GM19324 (cell line): ENCODE measurements around the gene TRIM71.
"Not testable (repeated sequence)": the region's sequence is repeated elsewhere in the genome, so short reads cannot be mapped to it uniquely, and the experiment has no call there.

Experiments
- ATAC-seq: cut with Tn5 transposase; IDR thresholded peaks from one replicate; pipeline ENCODE4 v1.9.1; 2021; ENCODE audit warnings: mild to moderate bottlenecking, moderate library complexity; ENCODE audit not compliant: unreplicated experiment, low FRiP score

Gene TRIM71

GRCh38 chr3:32818970-32819511 is 1.2 kb downstream of the TRIM71 start:
- no peak for ATAC-seq

- no peak for ATAC-seq
Observed at GRCh38 chr3:32819551-32820348, 2.0 kb downstream of the TRIM71 start.

GRCh38 chr3:32820430-32820829 is 2.6 kb downstream of the TRIM71 start:
- ATAC-seq, result no peak

GRCh38 chr3:32820971-32821685 is 3.3 kb downstream of the TRIM71 start:
- ATAC-seq, result no peak

- no peak for ATAC-seq
Observed at GRCh38 chr3:32821686-32822296, 4.0 kb downstream of the TRIM71 start.

GRCh38 chr3:32822609-32823498 is 5.1 kb downstream of the TRIM71 start:
- ATAC-seq, result no peak

GRCh38 chr3:32823641-32824184 is 5.9 kb downstream of the TRIM71 start:
- not testable (repeated sequence) for ATAC-seq

- ATAC-seq, result no peak
Observed at GRCh38 chr3:32825601-32826375, 8.0 kb downstream of the TRIM71 start.

GRCh38 chr3:32831062-32831461 is 13.3 kb downstream of the TRIM71 start:
- ATAC-seq, result no peak

- ATAC-seq, result no peak
Observed at GRCh38 chr3:32831791-32832190, 14.0 kb downstream of the TRIM71 start.

- no peak for ATAC-seq
Observed at GRCh38 chr3:32832193-32832592, 14.4 kb downstream of the TRIM71 start.

GRCh38 chr3:32835049-32835371 is 17.2 kb downstream of the TRIM71 start:
- no peak for ATAC-seq

GRCh38 chr3:32835961-32836360 is 18.2 kb downstream of the TRIM71 start:
- ATAC-seq, result no peak

GRCh38 chr3:32836601-32837000 is 18.8 kb downstream of the TRIM71 start:
- no peak for ATAC-seq

- no peak for ATAC-seq
Observed at GRCh38 chr3:32837366-32837765, 19.6 kb downstream of the TRIM71 start.

GRCh38 chr3:32837789-32838188 is 20.0 kb downstream of the TRIM71 start:
- no peak for ATAC-seq

- no peak for ATAC-seq
Observed at GRCh38 chr3:32839714-32840085, 21.9 kb downstream of the TRIM71 start.

GRCh38 chr3:32840086-32840841 is 22.5 kb downstream of the TRIM71 start:
- no peak for ATAC-seq

GRCh38 chr3:32841341-32841740 is 23.5 kb downstream of the TRIM71 start:
- ATAC-seq, result no peak
